Endothelial cell of umbilical vein (primary cell): ENCODE data around the gene ZFY.

Experiments
- EZH2 ChIP-seq: IDR thresholded peaks from 2 replicates; pipeline ENCODE4 v1.6.1; 2012; ENCODE audit warnings: borderline replicate concordance, low read depth, mild to moderate bottlenecking, moderate library complexity, low read length, inconsistent platforms; ENCODE audit not compliant: severe bottlenecking
- FOS ChIP-seq: IDR thresholded peaks from 2 replicates; pipeline ENCODE4 v1.6.1; 2011; ENCODE audit warnings: mild to moderate bottlenecking, low read length, moderate library complexity, borderline replicate concordance; ENCODE audit not compliant: insufficient read depth
- GATA2 ChIP-seq: IDR thresholded peaks from 2 replicates; pipeline ENCODE4 v1.7.0; 2011; ENCODE audit warnings: low read depth, mild to moderate bottlenecking, moderate library complexity, mixed read lengths, low read length; ENCODE audit not compliant: insufficient read length, insufficient read depth
- JUN ChIP-seq: IDR thresholded peaks from 2 replicates; pipeline ENCODE4 v1.6.1; 2011; ENCODE audit warnings: borderline replicate concordance, low read depth; ENCODE audit not compliant: insufficient read length, insufficient read depth
- MYC ChIP-seq: IDR thresholded peaks from one replicate; pipeline ENCODE4 v1.6.1; 2011; ENCODE audit warnings: mild to moderate bottlenecking, low read depth, low read length
- POLR2A ChIP-seq: IDR thresholded peaks from 2 replicates; pipeline ENCODE4 v1.6.1; 2012; ENCODE audit warnings: low read depth, mild to moderate bottlenecking, control low read depth, low read length
- POLR2AphosphoS5 ChIP-seq: IDR thresholded peaks from 2 replicates; pipeline ENCODE4 v1.6.1; 2012; ENCODE audit warnings: low read depth, mild to moderate bottlenecking, control low read depth, low read length, moderate library complexity; ENCODE audit not compliant: insufficient read depth
- TF ChIP-seq, protein P1 (sequence below), 2 donors: IDR thresholded peaks; 1 replicate in 1 of 2; 2 replicates in 1 of 2; pipeline ENCODE4 v1.5.1; 2011; ENCODE audit warnings: low read length in 2 of 2, mild to moderate bottlenecking in 2 of 2, moderate library complexity in 2 of 2, control low read depth in 1 of 2, inconsistent platforms in 1 of 2, low read depth in 1 of 2; ENCODE audit not compliant: insufficient read depth in 1 of 2; ENCODE audit errors: extremely low read depth in 1 of 2
- TF ChIP-seq, protein P2 (sequence below): IDR thresholded peaks from 2 replicates; pipeline ENCODE4 v1.6.1; 2011; ENCODE audit not compliant: insufficient read depth, insufficient read length

DNA sequence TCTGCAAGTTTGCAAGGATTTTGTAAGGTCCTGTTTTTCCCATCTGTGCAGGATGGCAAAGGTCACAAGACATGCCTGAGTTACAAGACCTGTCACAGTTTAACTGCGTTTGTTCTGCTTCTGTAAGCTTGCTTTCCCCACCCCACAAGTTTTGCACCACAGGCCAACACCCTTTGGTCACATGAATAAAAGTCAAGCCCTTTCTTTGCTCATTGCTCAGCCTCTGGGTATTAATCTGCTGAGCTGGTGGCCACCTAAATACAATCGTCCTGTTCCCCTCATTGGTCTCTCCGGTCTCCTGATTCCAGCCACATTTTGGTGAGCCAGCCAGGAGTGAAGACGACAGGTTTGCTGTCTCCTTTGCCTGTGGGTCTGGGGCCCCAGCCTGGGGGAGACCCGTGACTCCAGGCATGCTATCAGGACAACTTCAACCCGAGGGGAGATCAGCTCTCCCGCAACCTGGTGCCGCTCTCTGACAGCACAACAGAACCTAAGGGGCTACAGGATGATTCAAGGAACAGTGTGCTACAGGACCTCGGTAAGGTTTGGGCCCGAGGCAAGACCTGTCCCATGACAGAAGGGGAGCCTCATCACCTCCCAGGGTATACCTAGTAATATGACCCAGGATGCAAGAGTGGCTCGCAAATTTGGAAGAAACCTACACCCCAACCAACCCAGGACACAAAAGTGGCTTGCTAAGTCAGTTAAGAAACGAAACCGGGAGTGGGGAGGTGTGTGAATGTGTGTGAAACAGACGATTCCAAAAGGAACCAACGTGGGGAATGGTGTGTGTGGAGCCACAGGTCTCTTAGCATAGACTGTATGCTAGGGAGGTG, 67.7 kb downstream of the ZFY start:
- TF ChIP-seq POLR2A (no peak), FOS (no peak), EZH2 (no peak), POLR2AphosphoS5 (no peak), MYC (no peak), GATA2 (no peak), JUN (no peak)
- TF ChIP-seq, protein P1, sequence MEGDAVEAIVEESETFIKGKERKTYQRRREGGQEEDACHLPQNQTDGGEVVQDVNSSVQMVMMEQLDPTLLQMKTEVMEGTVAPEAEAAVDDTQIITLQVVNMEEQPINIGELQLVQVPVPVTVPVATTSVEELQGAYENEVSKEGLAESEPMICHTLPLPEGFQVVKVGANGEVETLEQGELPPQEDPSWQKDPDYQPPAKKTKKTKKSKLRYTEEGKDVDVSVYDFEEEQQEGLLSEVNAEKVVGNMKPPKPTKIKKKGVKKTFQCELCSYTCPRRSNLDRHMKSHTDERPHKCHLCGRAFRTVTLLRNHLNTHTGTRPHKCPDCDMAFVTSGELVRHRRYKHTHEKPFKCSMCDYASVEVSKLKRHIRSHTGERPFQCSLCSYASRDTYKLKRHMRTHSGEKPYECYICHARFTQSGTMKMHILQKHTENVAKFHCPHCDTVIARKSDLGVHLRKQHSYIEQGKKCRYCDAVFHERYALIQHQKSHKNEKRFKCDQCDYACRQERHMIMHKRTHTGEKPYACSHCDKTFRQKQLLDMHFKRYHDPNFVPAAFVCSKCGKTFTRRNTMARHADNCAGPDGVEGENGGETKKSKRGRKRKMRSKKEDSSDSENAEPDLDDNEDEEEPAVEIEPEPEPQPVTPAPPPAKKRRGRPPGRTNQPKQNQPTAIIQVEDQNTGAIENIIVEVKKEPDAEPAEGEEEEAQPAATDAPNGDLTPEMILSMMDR (IDR thresholded peaks at IDR 0.05; ENCODE audit: extremely low read depth in 1 of 2, insufficient read depth in 1 of 2, low read depth in 1 of 2, low read length in 2 of 2), result no peak
- TF ChIP-seq, protein P2, sequence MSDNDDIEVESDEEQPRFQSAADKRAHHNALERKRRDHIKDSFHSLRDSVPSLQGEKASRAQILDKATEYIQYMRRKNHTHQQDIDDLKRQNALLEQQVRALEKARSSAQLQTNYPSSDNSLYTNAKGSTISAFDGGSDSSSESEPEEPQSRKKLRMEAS, result no peak
